SHP77 (cell line): ENCODE data around the gene CCDC112.
"Not testable (repeated sequence)": the region's sequence is repeated elsewhere in the genome, so short reads cannot be mapped to it uniquely, and the experiment has no call there.

Experiments
- DNase-seq, 2 experiments: peaks; one replicate each; lab custom pipeline; 2025; lab: John Stamatoyannopoulos, UW

CCDC112 gene, protein sequence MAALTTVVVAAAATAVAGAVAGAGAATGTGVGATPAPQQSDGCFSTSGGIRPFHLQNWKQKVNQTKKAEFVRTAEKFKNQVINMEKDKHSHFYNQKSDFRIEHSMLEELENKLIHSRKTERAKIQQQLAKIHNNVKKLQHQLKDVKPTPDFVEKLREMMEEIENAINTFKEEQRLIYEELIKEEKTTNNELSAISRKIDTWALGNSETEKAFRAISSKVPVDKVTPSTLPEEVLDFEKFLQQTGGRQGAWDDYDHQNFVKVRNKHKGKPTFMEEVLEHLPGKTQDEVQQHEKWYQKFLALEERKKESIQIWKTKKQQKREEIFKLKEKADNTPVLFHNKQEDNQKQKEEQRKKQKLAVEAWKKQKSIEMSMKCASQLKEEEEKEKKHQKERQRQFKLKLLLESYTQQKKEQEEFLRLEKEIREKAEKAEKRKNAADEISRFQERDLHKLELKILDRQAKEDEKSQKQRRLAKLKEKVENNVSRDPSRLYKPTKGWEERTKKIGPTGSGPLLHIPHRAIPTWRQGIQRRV

DNA sequence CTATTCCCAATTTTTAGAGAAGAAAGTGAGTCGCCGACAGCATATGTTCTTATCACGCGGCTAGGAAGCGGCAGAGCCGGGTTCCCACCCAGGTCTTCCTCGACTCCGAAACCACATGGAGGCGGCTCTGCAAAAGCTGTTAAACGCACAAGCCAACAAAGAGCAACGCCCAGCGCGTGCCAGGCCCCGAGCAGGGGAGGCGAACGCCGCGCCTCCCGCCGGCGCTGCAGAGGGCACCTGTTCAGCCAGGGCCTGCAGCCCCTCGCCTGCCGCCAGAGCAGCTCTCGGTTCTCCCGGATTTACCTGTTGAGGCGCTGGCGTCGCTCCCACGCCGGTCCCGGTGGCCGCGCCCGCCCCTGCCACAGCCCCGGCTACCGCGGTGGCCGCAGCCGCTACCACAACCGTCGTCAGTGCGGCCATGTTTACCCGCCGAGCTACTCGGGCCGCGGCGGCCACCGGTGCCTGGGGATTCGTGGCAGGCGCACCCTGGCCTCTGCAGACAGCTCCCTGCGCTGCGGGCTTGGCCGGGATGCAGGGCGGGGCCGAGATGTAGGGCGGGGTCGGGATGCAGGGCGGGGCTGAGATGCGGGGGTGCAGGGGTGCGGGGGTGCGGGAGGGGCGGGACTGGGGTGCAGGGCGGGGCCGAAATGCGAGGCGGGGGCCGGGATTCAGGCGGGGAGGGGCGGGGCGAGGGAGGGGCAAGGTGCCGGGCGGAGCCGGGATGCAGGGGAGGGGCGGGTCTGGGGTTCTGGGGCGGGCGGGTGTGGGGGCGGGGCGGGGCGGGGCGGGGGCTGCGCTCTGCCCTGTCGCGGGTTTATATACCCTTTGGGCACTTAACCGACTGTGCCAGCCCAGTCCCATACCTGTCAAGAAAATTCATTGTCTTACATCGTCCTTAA, at the start of gene CCDC112:
CCDC112 (minus strand) TSS at position 531 of the 899 bp plus-strand sequence; CDS start at position 420, 111 bp downstream.
- DNase-seq, result peak; percentile 62 to 78

DNA sequence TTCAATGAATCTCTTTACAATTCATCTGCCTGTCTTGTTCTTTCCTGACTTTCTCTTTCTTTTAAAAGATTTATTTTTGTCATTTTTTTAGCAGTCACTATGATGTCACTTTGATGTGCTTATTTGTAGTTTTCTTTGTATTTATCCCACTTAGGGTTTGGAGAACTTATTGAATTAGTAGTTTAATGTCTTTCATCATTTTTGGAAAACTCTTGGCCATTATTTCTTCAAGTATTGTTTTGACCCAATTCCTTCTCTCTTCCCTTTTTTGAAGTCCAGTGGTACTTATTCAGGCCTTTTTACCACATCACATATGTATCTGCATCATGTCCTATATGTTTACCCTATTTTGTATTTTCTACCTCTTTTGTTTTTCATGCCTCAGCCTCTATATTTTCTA, 48.9 kb upstream of the CCDC112 start:
- no peak for DNase-seq

DNA sequence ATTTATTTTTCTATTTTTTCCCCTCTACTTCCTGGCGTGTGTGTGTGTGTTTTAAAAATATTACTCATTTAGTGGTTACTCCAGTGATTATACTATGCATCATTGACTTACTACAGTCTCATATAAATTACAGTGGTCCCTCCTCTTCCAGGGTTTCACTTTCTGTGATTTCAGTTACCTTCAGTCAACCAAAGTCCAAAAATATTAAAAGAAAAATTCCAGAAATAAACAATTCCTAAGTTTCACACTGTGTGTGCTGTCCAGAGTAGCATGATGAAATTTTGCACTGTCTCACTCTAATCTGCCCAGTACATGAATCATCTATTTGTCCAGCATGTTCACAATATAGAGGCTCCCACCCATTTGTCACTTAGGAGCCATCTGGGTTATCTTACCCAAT, 47.4 kb upstream of the CCDC112 start:
- DNase-seq, result no peak

DNA sequence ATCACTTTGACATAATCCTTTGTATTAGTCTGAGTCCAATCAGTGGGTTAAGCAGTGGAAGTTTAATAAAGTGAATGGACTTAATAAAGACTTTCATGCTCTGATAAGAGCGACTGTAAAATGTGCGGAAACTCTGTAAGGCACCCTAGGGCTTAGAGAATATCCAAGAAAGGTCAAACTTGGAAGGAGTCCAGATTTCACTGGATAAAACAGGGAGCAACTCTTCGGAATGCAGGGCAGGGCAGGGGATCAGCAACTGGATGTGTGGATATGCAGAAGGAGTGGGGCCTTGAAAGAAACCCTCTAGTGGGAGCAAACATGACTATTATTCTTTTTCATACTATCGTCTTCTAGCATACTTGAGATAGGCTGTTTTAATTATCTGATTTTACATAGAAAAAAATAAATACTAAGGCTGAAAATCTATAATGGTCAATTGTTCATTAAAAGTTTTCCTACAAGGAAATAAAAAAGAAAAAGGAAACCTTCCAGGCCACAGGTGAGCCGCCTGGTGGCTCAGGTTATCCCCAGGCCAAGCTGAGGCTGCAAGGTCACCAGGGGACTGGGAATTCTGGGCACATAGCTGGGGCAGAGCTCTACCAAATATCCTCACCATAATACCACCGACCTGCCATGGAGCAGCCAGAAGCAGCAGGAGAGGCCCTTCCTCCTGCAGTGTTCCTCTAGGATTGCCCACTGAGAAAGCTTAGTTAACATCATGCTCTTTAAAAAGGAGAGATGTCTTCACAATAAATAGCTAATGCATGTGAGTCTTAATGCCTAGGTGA, 46.3 kb upstream of the CCDC112 start:
- no peak for DNase-seq

DNA sequence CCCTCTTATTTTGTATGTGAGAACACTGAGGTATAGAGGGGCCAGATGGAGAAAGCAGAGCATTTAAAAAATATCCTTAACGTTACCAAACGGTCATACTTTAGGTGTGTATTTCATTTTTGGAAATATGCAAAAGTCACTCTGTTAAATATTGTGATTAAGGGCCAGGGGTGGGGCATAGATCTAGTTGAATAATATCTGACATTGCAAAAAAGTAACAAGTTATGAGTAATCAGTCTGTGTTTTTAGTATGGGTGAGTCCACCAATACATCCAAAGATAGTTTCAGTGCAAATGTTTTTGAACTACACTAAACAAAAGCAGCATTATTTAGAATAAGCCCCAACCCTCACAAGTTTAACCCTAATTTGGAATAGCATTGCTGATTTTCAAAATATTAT, 45.3 kb upstream of the CCDC112 start:
- no peak for DNase-seq

DNA sequence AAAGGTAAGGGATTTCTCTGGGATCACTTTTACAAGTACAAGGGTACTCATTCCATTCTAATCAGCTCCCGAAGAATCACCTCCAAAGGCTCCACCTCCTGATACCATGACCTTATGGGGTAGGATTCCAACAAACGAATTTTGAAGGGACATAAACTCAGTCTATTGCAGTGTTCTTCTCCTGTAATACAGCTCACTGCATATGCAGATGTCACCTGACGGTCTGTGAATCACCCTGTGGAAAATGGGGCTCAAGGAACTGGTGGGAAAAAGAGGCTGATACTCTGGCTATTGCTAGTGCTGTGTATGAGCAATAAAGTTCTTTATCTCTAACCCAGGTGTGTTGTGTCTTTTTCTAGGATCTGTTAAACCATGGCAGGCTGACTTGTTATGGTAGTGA, 42.4 kb upstream of the CCDC112 start:
- DNase-seq, result no peak

DNA sequence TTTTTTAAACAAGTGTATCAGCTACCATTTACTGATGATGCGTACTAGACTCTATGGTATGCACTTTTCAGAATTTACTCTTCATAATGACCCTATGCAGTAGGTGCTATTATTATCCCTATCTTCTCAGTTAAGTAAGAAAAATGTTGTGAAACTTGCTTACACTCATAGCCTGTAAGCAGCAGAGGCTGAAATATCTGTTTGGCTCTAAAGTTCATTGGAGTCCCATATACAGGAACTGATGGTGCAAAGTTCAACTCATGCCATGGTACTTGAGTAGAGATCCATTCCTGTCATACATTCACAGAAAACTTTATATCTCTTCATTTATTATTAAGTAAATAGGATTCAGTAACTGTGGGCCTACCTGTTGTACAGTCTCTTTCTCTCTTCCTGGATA, 41.4 kb upstream of the CCDC112 start:
- no peak for DNase-seq

DNA sequence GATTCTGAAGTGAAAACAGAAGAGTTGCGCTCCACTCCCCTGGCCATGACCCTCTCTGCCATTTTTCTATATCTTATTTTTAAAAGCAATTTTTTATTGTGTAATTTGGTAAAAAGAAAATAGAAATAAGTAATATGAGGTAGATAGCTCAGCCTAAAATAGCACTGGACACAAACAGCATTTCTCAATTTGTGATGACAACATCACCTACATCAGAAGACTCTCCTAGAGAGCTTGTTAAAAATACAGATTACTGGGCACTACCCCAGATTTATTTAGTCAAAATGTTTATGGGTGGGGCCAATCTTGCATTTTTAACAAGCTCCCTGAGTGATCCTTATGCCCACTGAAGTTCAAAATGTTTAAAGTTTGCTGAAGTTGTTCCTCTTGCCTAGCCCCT, 40.5 kb upstream of the CCDC112 start:
- no peak for DNase-seq

DNA sequence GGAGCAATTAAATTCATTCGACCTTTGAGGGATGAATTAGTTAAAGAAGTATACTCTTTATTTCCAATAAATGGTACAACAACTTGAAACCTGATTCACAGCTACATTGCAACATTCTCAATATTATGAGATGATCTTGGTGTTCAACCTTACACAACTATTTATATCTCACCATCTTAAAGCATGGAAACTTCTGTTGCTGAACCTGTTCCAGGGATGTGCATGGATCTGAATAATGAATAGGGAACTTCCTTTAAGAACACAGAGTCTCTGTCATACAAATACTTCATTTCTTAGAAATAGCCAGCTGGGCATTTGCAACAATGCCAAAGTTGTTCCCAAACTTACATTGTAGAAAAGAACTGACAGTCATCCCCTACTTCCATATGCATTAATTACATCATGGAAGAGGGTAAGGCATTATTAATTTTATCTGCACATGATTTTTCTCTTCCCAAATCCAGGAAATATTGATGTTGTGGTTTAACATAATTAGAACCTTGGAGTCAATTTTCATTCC, 39.8 kb upstream of the CCDC112 start:
- no peak for DNase-seq

DNA sequence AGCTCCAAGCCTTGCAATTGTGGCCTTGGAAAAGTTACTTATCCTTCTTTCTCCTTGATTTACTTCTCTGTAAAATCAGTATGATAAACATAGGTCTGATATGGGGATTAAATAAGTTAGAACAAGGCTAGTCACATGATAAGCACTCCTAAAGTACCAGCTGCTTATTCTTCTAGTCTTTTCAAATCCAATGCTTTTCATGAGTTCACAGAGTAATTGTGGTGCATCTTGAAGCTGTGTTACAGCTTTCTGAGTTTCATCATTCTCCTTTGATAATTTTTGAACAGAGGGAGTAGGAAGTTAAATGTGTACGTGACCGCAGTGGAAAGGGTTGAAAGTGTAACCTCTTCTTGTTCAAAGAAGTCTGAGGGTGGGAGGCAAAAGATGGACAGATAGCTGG, 38.8 kb upstream of the CCDC112 start:
- no peak for DNase-seq

DNA sequence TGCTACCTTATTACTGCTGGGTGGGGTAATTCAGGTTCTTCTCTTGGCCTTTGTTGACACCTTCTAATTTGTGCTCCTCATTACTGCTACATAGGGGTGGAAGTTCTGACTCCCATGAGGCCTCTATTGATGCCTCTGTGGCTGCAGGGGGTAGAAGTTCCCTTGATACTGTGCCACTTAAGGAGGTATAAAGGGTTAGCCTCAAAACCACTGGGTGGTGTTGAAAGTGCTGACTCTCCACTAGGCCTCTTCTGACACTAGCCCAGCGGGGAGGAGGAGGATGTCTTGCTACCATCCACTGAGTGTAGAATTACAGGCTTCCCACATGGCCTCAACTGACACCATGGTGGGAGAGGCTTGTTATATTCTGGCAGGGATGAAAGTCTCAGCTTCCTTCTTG, 36.7 kb upstream of the CCDC112 start:
- no peak for DNase-seq

DNA sequence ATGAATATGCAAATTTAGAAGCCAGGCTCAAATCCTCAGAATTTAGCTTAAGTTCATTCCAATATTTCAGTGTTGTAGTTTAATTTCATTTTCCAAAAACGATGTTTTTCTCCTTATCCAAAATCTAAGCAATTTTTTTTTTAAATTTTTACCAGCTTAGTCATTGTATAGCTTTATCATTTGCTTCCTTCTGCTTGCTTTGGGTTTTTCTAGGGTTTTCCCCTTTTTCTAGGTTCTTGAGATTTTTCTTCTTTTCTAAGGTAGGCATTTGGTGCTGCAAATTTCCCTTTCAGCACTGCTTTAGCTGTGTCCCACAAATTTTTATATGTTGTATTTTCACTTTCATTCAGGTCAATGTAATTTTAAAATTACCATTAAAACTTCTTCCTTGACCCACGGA, 34.4 kb upstream of the CCDC112 start:
- DNase-seq, result no peak

DNA sequence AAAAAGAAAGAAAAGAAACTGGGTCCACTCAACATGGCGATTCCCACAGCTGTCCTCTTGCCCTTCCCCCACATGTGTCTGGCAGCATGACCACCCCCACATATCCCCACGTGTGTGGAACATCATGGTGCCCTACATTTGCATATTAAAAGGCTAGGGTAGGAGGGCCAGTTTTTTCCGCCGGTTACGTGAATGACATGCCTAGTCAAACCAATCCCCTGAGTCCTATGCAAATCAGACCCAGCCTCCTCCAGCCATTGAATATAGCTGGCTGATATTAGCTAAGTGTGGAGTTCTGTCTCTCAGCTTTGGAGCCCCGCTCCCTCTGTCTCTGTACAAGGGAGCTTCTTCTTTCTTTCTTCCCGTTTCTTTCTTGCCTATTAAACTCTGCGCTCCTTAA, 33.0 kb upstream of the CCDC112 start:
- no peak for DNase-seq

DNA sequence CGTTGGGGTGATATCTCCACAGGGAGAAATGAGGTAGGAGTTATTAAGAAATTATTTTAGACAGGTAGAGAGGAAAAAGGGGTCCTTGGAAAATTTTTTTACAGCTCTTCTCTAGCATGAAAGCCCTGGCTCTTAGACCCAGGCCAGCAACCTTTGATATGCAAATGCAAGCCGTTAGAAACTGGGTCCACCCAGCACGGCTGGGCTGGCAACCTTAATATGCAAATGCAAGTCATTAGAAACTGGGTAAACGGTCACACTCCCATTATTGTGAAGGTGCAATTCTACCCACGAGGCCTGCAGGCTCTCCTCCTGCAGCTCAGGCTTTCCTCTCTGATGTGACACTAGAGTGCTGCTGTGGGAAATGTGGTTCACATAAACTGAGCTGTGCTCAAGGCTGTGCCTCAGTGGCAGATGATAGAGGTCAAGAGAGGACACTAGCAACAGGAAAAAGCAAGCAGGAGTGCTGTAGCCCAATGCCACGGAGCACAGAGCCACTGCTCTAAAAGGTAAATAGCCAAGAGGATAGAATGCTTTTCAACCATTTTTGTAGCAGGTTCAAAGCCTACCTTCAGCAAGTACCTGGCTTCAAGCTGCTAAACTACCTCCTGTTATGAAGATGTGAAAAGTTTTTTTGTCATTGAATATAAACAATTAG, 32.3 kb upstream of the CCDC112 start:
- DNase-seq, result not testable (repeated sequence)

DNA sequence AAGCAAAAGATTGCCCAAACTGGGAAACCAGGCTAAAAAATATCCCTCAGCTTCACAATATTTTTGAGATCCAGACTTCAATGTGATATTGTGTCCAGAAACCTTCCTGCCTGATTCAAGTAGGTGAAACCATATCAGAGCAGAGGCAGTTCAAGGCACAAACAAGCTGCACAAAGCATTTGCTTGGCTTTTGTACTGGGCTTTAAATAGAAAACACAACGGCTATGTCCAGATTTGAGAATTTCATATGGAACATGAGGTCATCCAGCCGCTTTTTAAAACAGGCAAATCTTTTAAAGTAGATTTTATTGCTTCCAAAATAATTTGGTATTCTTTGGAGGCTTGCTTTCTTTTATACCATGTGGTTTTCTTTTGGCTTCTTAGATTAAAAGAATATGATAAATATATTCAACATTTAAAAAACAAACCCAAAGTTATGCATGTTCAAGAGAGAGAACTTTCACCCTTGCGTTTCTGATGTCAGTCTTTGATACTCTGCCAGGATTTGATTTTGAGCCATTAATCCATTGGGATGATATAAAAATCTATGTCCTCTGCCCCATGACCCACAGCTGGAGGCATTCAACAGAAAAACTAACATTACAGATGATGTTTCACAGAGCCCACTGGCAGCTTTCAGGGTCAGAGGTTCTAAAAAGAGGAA, 29.0 kb upstream of the CCDC112 start:
- no peak for DNase-seq

DNA sequence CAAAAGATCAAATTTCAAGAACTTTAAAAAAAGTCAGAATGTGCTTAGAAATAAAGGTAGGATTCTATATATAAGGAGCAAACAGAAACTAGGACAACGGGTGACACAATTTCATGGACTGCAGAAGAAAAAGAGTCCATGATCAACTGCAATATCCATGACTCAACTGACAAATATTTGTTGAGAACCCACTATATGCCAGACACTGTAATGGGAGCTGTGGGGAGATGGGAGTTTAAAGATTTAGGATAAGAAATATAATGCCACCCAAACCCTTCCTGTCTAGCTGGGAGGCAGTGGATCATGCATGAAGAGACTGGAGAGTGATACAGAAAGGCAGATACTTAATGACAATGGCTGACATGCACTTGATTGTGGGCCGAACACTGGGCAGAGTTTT, 27.6 kb upstream of the CCDC112 start:
- DNase-seq, result no peak

DNA sequence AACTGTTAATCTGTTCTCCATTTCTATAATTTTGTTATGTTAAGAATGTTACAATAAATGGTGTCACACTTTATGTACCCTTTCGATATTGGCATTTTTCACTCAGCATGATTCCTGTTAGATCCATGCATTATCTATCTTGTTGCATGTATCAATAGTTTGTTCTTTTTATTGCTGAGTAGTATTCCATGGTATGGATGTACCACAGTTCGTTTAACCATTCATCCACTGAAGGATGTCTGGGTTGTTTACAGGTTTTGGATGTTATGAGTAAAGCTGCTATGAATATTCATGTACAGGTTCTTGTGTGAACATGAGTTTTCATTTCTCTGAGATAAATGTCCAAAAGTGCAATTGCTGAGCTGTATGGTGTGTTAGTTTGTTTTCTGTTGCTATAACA, 26.3 kb upstream of the CCDC112 start:
- DNase-seq, result no peak

DNA sequence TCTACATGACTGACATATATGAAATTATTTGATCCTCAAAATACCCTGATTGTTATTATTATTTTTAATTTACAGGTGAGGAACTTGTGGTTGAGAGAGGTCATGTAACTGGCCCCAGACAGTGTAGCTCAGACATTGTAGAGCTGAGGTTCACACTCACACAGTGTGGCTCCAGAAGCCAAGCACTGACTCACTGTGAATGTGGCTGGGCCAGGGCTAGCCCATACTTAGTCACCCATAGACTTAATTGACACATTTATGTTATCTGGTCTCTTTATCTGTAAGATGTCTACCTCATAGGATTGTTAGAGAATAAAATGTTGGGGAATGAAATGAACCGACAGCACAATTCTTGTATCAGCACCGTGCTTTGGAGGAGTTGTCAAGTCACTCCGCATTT, 24.9 kb upstream of the CCDC112 start:
- DNase-seq, result no peak

DNA sequence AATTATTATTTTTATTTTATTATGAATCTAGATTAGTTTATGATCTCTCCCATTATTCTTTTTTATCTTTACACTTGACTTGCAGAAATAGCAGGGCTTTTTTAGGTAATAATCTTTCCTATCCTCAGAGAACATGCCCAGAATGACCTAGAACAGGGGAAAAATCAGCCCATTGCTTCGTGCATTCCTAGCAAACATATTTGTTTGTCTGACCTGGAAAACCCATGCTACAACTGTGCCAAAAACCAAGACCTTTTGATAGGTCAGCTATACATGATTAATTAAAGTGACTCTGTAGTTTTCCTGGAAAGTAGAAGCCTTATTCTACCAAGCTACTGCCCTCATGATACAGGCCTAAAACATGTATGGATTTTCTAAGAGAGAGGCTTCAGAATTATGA, 24.1 kb upstream of the CCDC112 start:
- DNase-seq, result no peak

DNA sequence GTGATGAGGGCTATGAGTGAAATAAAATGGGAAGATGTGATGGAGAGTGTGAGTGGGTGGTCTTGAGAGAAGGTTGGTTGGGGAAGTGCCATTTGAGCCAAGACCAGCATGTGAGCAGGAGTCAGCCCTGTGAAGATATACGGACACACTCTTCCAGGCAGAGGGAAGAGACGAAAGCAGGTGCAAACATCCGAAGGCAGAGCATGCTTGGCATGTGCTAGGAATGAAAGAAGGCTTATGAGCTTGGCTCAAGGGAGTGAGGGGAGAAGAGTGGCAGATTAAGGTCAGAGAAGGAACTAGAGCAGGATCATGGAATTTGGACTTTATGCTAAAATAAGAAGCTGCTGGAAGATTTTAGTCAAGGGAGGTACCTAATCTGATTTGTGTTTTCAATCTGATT, 23.6 kb upstream of the CCDC112 start:
- DNase-seq, result no peak

DNA sequence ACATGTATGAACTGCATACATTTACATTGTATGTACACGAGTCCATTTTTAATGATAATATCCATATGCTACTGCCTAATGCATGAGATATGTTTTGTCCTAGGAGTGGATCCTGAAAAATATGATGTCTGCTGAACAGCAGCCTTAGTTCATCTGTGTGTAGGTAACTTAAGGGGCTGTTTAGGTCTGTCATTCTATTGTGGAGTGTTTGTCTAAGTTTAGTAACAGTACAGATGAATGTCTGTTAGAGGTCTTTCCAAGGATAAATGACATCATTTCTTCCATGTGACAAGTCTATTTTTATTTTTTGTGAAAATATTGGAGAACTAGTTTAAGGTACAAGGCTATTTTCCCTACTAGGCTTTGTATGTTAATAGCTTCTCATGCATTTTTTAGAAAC, 22.6 kb upstream of the CCDC112 start:
- no peak for DNase-seq
